ENCODE results near the gene DISP1.

The DISP1 gene

GRCh38 chr1:222861062-222861461 is 46.2 kb downstream of the DISP1 start:
- no peak overlapping the region for H2AFZ ChIP-seq
- no peak overlapping the region for H3K9ac ChIP-seq
- no peaks in the 10 kb centered on the region for H3K27me3 ChIP-seq (ENCODE audit: control insufficient read depth, insufficient read depth, low read length)
- H3K4me2 ChIP-seq (ENCODE audit: low read length) = no peak overlapping the region
- H3K4me1 ChIP-seq = no peaks in the 10 kb centered on the region
- no peaks in the 10 kb centered on the region for H3K79me2 ChIP-seq
- TF ChIP-seq CTCF (IDR thresholded peaks at IDR 0.05) = no peak
- no peak overlapping the region for H3K27ac ChIP-seq
- H3K36me3 ChIP-seq (ENCODE audit: control insufficient read depth, insufficient read depth, low read length) = no peaks in the 10 kb centered on the region
- no peaks in the 10 kb centered on the region for H3K9me3 ChIP-seq (ENCODE audit: control insufficient read depth, low read length)
- H3K4me3 ChIP-seq (ENCODE audit: low read depth, low read length) = no peak overlapping the region

Measured in parathyroid adenoma (tissue), 2 donors.